Right lobe of liver (tissue), 6 donors: Measurements from ENCODE around the gene KLHL34. TPM values are rescaled to one million over a fixed set of nuclear protein-coding genes. Genes with fewer than 3 reads are reported as not detected.

Source experiments
- ATAC-seq, 4 donors: fragments of 200-7000 bp; cut with Tn5 transposase; one replicate each; pipeline ENCODE4 v1.9.1; 2020; ENCODE audit warnings: mild to moderate bottlenecking in 4 of 4, moderate library complexity in 4 of 4
- DNase-seq, 3 donors: peaks; one replicate each; pipeline ENCODE4 v3.0.0-alpha.2; 2020
- H3K27ac ChIP-seq, 3 donors: fragments of 200-600 bp; one replicate each; pipeline ENCODE4 v1.8.0; 2022
- H3K27me3 ChIP-seq, 2 donors: fragments of 200-600 bp; one replicate each; pipeline ENCODE4 v1.8.0; 2022
- H3K36me3 ChIP-seq, 4 donors: fragments of 200-600 bp; sonication (generic) in 1 of 4; one replicate each; pipeline versions ENCODE4 v1.5.1 to v1.8.0; 2017 to 2022; ENCODE audit warnings: control low read depth in 1 of 4
- H3K4me1 ChIP-seq, 4 donors: fragments of 200-600 bp; sonication (generic) in 1 of 4; one replicate each; pipeline versions ENCODE4 v1.5.1 to v1.8.0; 2017 to 2022; ENCODE audit warnings: control low read depth in 1 of 4
- H3K4me3 ChIP-seq, 3 donors: fragments of 200-600 bp; one replicate each; pipeline ENCODE4 v1.8.0; 2022
- H3K9me3 ChIP-seq, 4 donors: fragments of 200-600 bp; sonication (generic) in 1 of 4; one replicate each; pipeline versions ENCODE4 v1.5.1 to v1.8.0; 2017 to 2022; ENCODE audit warnings: control low read depth in 1 of 4
- CTCF ChIP-seq, 4 donors: fragments of 200-600 bp in 3 of 4; fragments of 450-650 bp in 1 of 4; IDR thresholded peaks; one replicate each; pipeline versions ENCODE4 v1.5.1 to v1.8.0; 2016 to 2022; ENCODE audit warnings: antibody characterized with exemption in 4 of 4, mild to moderate bottlenecking in 2 of 4
- POLR2A ChIP-seq: fragments of 450-650 bp; IDR thresholded peaks from one replicate; pipeline ENCODE4 v1.6.1; 2017; ENCODE audit warnings: antibody characterized with exemption, mild to moderate bottlenecking
- WGBS: methylation state at CpG from one replicate; pipeline ENCODE4 v1.1.6; 2018; ENCODE audit warnings: low coverage, low lambda C conversion rate; ENCODE audit not compliant: insufficient coverage; ENCODE audit errors: missing lambda C conversion rate; 5-methylcytosine and 5-hydroxymethylcytosine counted together
- intact Hi-C, 2 donors: fragments of 100-400 bp; cut with DNase I; formaldehyde crosslinking; loops; one replicate each; pipeline versions ENCODE4 v1.11.2 to v1.14.1; 2022
- total RNA-seq, 6 experiments: library from RNA; depleted of rRNA in 2 of 6; stranded (reverse); fragments of >200 nt in 2 of 6; fragmentation: NEBNext Ultra II Directional in 3 of 6; extraction: Animal tissue kit (Norgen Biotek cat#: 25700) in 3 of 6; gene quantifications; one replicate each; pipeline versions ENCODE4 v1.1.0 to v1.2.4, GENCODE V29; 2016 to 2023
- donor health status: DM: no; HTN: yes; CAD: no.
- donor health status: DM: no; HTN: no; CAD: no.
- donor health status: DM: no; HTN: no; CAD: no.
- donor health status: DM: no; HTN: yes; CAD: no.
- donor health status: DM: no; HTN: yes; CAD: no.

Gene KLHL34
- total RNA-seq, 6 experiments from 2014 or later: 0.06 to 0.18 (median 0.10) TPM; not detected in 1

GRCh38 chrX:21658746-21659145 is 616 bp upstream of the KLHL34 start:
- H3K4me1 ChIP-seq: no peaks in the 10 kb centered on the region
- no peaks in the 10 kb centered on the region for H3K27me3 ChIP-seq
- no peak for TF ChIP-seq POLR2A
- TF ChIP-seq CTCF (IDR thresholded peaks at IDR 0.05): no peak
- H3K9me3 ChIP-seq: no peaks in the 10 kb centered on the region
- H3K36me3 ChIP-seq: no peaks in the 10 kb centered on the region
- ATAC-seq: peak; percentile 39 to 77 (median 70)
- peak overlapping the region in 2 of 3 donors; percentile 28 to 47 for H3K4me3 ChIP-seq
- H3K27ac ChIP-seq: no peak overlapping the region
- intact Hi-C loops: no loop called here
- 54% methylated on average over 4 of the region's 23 CpGs for WGBS
- peak in 2 of 3 donors; percentile 43 to 54 for DNase-seq

- no peak overlapping the region for H3K27ac ChIP-seq
Observed at GRCh38 chrX:21657318-21658151, 595 bp downstream of the KLHL34 start.

GRCh38 chrX:21656587-21657317 is 1.4 kb downstream of the KLHL34 start:
- 49% methylated on average over 6 of the region's 61 CpGs for WGBS
- no peak for DNase-seq
- no peak overlapping the region for H3K27ac ChIP-seq
- H3K4me3 ChIP-seq: no peak overlapping the region
- H3K4me1 ChIP-seq: no peaks in the 10 kb centered on the region
- H3K9me3 ChIP-seq: no peaks in the 10 kb centered on the region
- H3K27me3 ChIP-seq: no peaks in the 10 kb centered on the region
- intact Hi-C loops: no loop called here
- H3K36me3 ChIP-seq: no peaks in the 10 kb centered on the region
- TF ChIP-seq CTCF (IDR thresholded peaks at IDR 0.05): no peak
- no peak for TF ChIP-seq POLR2A
- no peak for ATAC-seq

More at GRCh38 chrX:21657318-21658151, 595 bp downstream of the KLHL34 start:
- TF ChIP-seq CTCF (IDR thresholded peaks at IDR 0.05) (no peak), POLR2A (no peak)
- no peaks in the 10 kb centered on the region for H3K4me1 ChIP-seq
- H3K9me3 ChIP-seq: no peaks in the 10 kb centered on the region
- peak overlapping the region in 2 of 3 donors; percentile 28 to 47 for H3K4me3 ChIP-seq
- H3K36me3 ChIP-seq: no peaks in the 10 kb centered on the region
- WGBS: 20% methylated on average over 1 of the region's 57 CpGs
- intact Hi-C loops: no loop called here
- no peak for DNase-seq
- ATAC-seq: no peak
- H3K27me3 ChIP-seq: no peaks in the 10 kb centered on the region

- no peaks in the 10 kb centered on the region for H3K36me3 ChIP-seq
- ATAC-seq (no peak), DNase-seq (no peak)
- H3K4me3 ChIP-seq: no peak overlapping the region
- intact Hi-C loops: no loop called here
- no peaks in the 10 kb centered on the region for H3K4me1 ChIP-seq
- H3K27me3 ChIP-seq: no peaks in the 10 kb centered on the region
- no peaks in the 10 kb centered on the region for H3K9me3 ChIP-seq
- WGBS: 53% methylated on average over 29 of the region's 76 CpGs
- no peak for TF ChIP-seq POLR2A
- TF ChIP-seq CTCF (IDR thresholded peaks at IDR 0.05): no peak
- H3K27ac ChIP-seq: no peak overlapping the region
Observed at GRCh38 chrX:21655901-21656586, 2.1 kb downstream of the KLHL34 start.
